Kidney (tissue), 14 donors: ENCODE data around the gene C1orf35. TPM values are rescaled to one million over a fixed set of nuclear protein-coding genes. Genes with fewer than 3 reads are reported as not detected.

ENCODE experiments used
- DNase-seq, 5 donors: peaks; one replicate each; pipeline ENCODE4 v3.0.0-alpha.2; 2013 to 2020
- FAIRE-seq: peaks from 2 replicates; lab custom pipeline; 2012; peaks lifted over from hg19 to GRCh38; lab: Jason Lieb, UNC
- H3K27ac ChIP-seq, 2 donors: one replicate each; pipeline ENCODE4 v1.7.0; 2013; ENCODE audit warnings: low read depth in 2 of 2, low read length in 2 of 2, inconsistent platforms in 1 of 2
- H3K27me3 ChIP-seq: one replicate; pipeline ENCODE4 v1.7.1; 2013; ENCODE audit warnings: low read length, inconsistent platforms; ENCODE audit not compliant: control insufficient read depth, insufficient read depth
- H3K36me3 ChIP-seq, 3 donors: one replicate each; pipeline versions ENCODE4 v1.7.0 to v1.7.1; 2013; ENCODE audit warnings: low read length in 3 of 3, control low read depth in 1 of 3, inconsistent platforms in 1 of 3; ENCODE audit not compliant: insufficient read depth in 3 of 3, control insufficient read depth in 2 of 3
- H3K4me1 ChIP-seq, 3 donors: one replicate each; pipeline versions ENCODE4 v1.7.0 to v1.7.1; 2013; ENCODE audit warnings: low read length in 3 of 3, inconsistent platforms in 1 of 3, low read depth in 1 of 3; ENCODE audit not compliant: control insufficient read depth in 2 of 3, insufficient read depth in 2 of 3
- H3K4me3 ChIP-seq, 3 donors: one replicate each; pipeline versions ENCODE4 v1.7.0 to v1.8.1; 2013; ENCODE audit warnings: low read length in 3 of 3, control low read depth in 1 of 3, inconsistent platforms in 1 of 3
- H3K9ac ChIP-seq, 3 donors: one replicate each; pipeline versions ENCODE4 v1.7.0 to v1.7.1; 2013; ENCODE audit warnings: low read length in 3 of 3, control low read depth in 1 of 3, inconsistent platforms in 1 of 3
- H3K9me3 ChIP-seq, 3 donors: one replicate each; pipeline versions ENCODE4 v1.7.0 to v1.7.1; 2013; ENCODE audit warnings: low read length in 3 of 3, control low read depth in 1 of 3, inconsistent platforms in 1 of 3; ENCODE audit not compliant: control insufficient read depth in 2 of 3, insufficient read depth in 1 of 3
- intact Hi-C: fragments of 100-400 bp; cut with DNase I; formaldehyde crosslinking; loops from one replicate; pipeline ENCODE4 v1.11.1; 2022
- polyA plus RNA-seq: library from polyadenylated mRNA; stranded (reverse); fragments of 350-450 nt; fragmentation: Illumina TruSeq; extraction: RNeasy Lipid Tissue Mini Kit (QIAGEN cat#74804); gene quantifications from one replicate; pipeline ENCODE4 v1.2.3, GENCODE V29; 2014; ENCODE audit warnings: low read depth, low replicate concordance; ENCODE audit not compliant: insufficient read depth
- total RNA-seq: library from RNA; stranded (reverse); fragmentation: NEBNext Ultra II Directional; extraction: Animal tissue kit (Norgen Biotek cat#: 25700); gene quantifications from one replicate; pipeline ENCODE4 v1.2.1, GENCODE V29; 2021
- TF ChIP-seq, protein P1 (sequence below): IDR thresholded peaks from 3 replicates; pipeline ENCODE4 v1.5.1; 2012; ENCODE audit warnings: mild to moderate bottlenecking, moderate library complexity, borderline replicate concordance; ENCODE audit not compliant: insufficient read depth; ENCODE audit errors: extremely low read depth
- donor health status: control.
- donor health status: control.
- donor health status: control.
- donor health status: control.
- donor health status: control.
- donor health status: DM: yes; HTN: yes; CAD: no.
- donor health status: Normal renal cell carcinoma (clear cell type).

The C1orf35 gene
- total and polyA plus RNA-seq, 2 donors from 2014 or later: 17.4 to 17.6 TPM

- H3K9me3 ChIP-seq: peaks cover 0 to 6% (median 0%) of the 10 kb centered on the region in 3 donors
- H3K4me1 ChIP-seq: peaks cover 0 to 12% (median 4%) of the 10 kb centered on the region in 3 donors
- H3K27me3 ChIP-seq: no peaks in the 10 kb centered on the region
- H3K9ac ChIP-seq: no peak overlapping the region
- H3K27ac ChIP-seq: no peak overlapping the region
- DNase-seq: no peak
- intact Hi-C loops: no loop called here
- H3K4me3 ChIP-seq: no peak overlapping the region
- H3K36me3 ChIP-seq: peaks cover 0 to 24% (median 18%) of the 10 kb centered on the region in 3 donors
- TF ChIP-seq, protein P1, sequence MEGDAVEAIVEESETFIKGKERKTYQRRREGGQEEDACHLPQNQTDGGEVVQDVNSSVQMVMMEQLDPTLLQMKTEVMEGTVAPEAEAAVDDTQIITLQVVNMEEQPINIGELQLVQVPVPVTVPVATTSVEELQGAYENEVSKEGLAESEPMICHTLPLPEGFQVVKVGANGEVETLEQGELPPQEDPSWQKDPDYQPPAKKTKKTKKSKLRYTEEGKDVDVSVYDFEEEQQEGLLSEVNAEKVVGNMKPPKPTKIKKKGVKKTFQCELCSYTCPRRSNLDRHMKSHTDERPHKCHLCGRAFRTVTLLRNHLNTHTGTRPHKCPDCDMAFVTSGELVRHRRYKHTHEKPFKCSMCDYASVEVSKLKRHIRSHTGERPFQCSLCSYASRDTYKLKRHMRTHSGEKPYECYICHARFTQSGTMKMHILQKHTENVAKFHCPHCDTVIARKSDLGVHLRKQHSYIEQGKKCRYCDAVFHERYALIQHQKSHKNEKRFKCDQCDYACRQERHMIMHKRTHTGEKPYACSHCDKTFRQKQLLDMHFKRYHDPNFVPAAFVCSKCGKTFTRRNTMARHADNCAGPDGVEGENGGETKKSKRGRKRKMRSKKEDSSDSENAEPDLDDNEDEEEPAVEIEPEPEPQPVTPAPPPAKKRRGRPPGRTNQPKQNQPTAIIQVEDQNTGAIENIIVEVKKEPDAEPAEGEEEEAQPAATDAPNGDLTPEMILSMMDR: no peak
- FAIRE-seq: no peak
These were observed 3.8 kb downstream of the C1orf35 start for GRCh38 chr1:228099331-228099732.

- intact Hi-C loops: no loop called here
- Histone ChIP-seq H3K27ac (no peak overlapping the region), H3K9ac (no peak overlapping the region), H3K36me3 (peaks cover 0 to 25% (median 18%) of the 10 kb centered on the region in 3 donors), H3K27me3 (no peaks in the 10 kb centered on the region), H3K4me3 (no peak overlapping the region), H3K9me3 (peaks cover 0 to 8% (median 0%) of the 10 kb centered on the region in 3 donors), H3K4me1 (peaks cover 0 to 7% (median 0%) of the 10 kb centered on the region in 3 donors)
- FAIRE-seq: no peak
- TF ChIP-seq, protein P1: no peak
- peak in 1 of 5 donors; percentile 32 for DNase-seq
These were observed 4.7 kb downstream of the C1orf35 start for GRCh38 chr1:228098323-228098931.

DNA sequence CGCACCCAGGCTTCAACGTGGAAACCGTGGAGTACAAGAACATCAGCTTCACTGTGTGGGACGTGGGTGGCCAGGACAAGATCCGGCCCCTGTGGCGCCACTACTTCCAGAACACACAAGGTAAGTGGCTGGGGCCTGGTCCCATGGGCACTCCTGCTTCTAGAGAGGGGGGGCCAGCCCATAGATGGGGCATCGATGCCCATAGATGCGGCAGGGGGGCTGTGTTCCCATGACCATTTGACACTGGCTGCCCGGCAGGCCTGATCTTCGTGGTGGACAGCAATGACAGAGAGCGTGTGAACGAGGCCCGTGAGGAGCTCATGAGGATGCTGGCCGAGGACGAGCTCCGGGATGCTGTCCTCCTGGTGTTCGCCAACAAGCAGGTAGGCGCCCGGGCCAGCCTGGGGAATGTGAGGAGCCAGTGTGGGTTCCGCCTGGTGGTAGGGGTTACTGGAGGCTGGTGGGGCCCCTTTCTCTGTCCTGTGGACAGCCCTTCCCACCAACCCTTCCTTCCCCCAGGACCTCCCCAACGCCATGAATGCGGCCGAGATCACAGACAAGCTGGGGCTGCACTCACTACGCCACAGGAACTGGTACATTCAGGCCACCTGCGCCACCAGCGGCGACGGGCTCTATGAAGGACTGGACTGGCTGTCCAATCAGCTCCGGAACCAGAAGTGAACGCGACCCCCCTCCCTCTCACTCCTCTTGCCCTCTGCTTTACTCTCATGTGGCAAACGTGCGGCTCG is 5.6 kb downstream of the C1orf35 start:
- no peaks in the 10 kb centered on the region for H3K27me3 ChIP-seq
- no peak for FAIRE-seq
- no peak overlapping the region for H3K4me3 ChIP-seq
- intact Hi-C loops: no loop called here
- H3K27ac ChIP-seq: no peak overlapping the region
- H3K9ac ChIP-seq: no peak overlapping the region
- peaks cover 0 to 8% (median 0%) of the 10 kb centered on the region in 3 donors for H3K9me3 ChIP-seq
- peaks cover 0 to 9% (median 0%) of the 10 kb centered on the region in 3 donors for H3K4me1 ChIP-seq
- peak in 2 of 5 donors; percentile 33 to 70 for DNase-seq
- H3K36me3 ChIP-seq: peaks cover 0 to 25% (median 18%) of the 10 kb centered on the region in 3 donors
- TF ChIP-seq, protein P1: no peak
